Activated CD8-positive, alpha-beta memory T cell treated with anti-CD3 and anti-CD28 coated beads, Interleukin-2, amount 50 U/mL, for 1 hour (primary cell): ENCODE data around the gene DCLRE1A.
A peak's percentile ranks its signal among the peaks of the same experiment; 100 is the strongest.

Experiments used
- DNase-seq: peaks from one replicate; pipeline ENCODE4 v3.0.0-alpha.2; 2020; ENCODE audit errors: extremely low read depth

DCLRE1A gene

GRCh38 chr10:113854013-113854760 lies at the start of gene DCLRE1A, which contains the start of gene NHLRC2:
TSS of gene DCLRE1A (minus strand) at chr10:113854082. CDS start at chr10:113853182, 900 bp downstream.
TSS of gene NHLRC2 (plus strand) at chr10:113854661. CDS start at chr10:113854873, 212 bp downstream.
- DNase-seq, result peak; percentile 20

GRCh38 chr10:113899952-113900598 lies 46.2 kb upstream of the DCLRE1A start:
- no peak for DNase-seq

GRCh38 chr10:113897693-113898618 lies 44.1 kb upstream of the DCLRE1A start:
- no peak for DNase-seq

GRCh38 chr10:113895018-113895417 lies 41.1 kb upstream of the DCLRE1A start:
- no peak for DNase-seq

GRCh38 chr10:113894581-113894980 lies 40.7 kb upstream of the DCLRE1A start:
- DNase-seq, result no peak

- DNase-seq, result no peak
Observed at GRCh38 chr10:113893570-113893969, 39.7 kb upstream of the DCLRE1A start.

GRCh38 chr10:113891476-113891875 lies 37.6 kb upstream of the DCLRE1A start:
- no peak for DNase-seq

GRCh38 chr10:113890769-113891168 lies 36.9 kb upstream of the DCLRE1A start:
- no peak for DNase-seq

GRCh38 chr10:113889911-113890310 lies 36.0 kb upstream of the DCLRE1A start:
- no peak for DNase-seq

- DNase-seq, result no peak
Observed at GRCh38 chr10:113882240-113882639, 28.4 kb upstream of the DCLRE1A start.

- no peak for DNase-seq
Observed at GRCh38 chr10:113880236-113880635, 26.4 kb upstream of the DCLRE1A start.

GRCh38 chr10:113879691-113880090 lies 25.8 kb upstream of the DCLRE1A start:
- DNase-seq, result no peak

- no peak for DNase-seq
Observed at GRCh38 chr10:113876461-113876860, 22.6 kb upstream of the DCLRE1A start.

- DNase-seq, result no peak
Observed at GRCh38 chr10:113875212-113875611, 21.3 kb upstream of the DCLRE1A start.

GRCh38 chr10:113872139-113873030 lies 18.5 kb upstream of the DCLRE1A start:
- DNase-seq, result no peak

- DNase-seq, result no peak
Observed at GRCh38 chr10:113869789-113870188, 15.9 kb upstream of the DCLRE1A start.

GRCh38 chr10:113867904-113868303 lies 14.0 kb upstream of the DCLRE1A start:
- DNase-seq, result no peak

- no peak for DNase-seq
Observed at GRCh38 chr10:113866551-113867394, 12.9 kb upstream of the DCLRE1A start.

GRCh38 chr10:113865901-113866300 lies 12.0 kb upstream of the DCLRE1A start:
- no peak for DNase-seq

- no peak for DNase-seq
Observed at GRCh38 chr10:113859261-113859660, 5.4 kb upstream of the DCLRE1A start.
